Germinal center (tissue), 1 donor: ENCODE results near the gene ZNF333.
A peak's percentile ranks its signal among the peaks of the same experiment; 100 is the strongest.

ENCODE experiments used
- DNase-seq: peaks from one replicate; pipeline ENCODE4 v3.0.0; 2012; ENCODE audit warnings: mixed read lengths, low spot score

Gene ZNF333

GRCh38 chr19:14689598-14690503 lies at the start of gene ZNF333:
ZNF333 (plus strand) TSS chr19:14690048; CDS start chr19:14693492, 3,444 bp downstream.
- DNase-seq, result peak; percentile 97

GRCh38 chr19:14648506-14648905 lies 41.3 kb upstream of the ZNF333 start:
- no peak for DNase-seq

GRCh38 chr19:14649020-14649419 lies 40.8 kb upstream of the ZNF333 start:
- DNase-seq, result no peak

GRCh38 chr19:14650161-14650560 lies 39.7 kb upstream of the ZNF333 start:
- DNase-seq, result no peak

- DNase-seq, result no peak
Measured at GRCh38 chr19:14654786-14655560, 34.9 kb upstream of the ZNF333 start.

GRCh38 chr19:14655726-14656125 lies 34.1 kb upstream of the ZNF333 start:
- no peak for DNase-seq

- no peak for DNase-seq
Measured at GRCh38 chr19:14659874-14660489, 29.9 kb upstream of the ZNF333 start.

- DNase-seq, result no peak
Measured at GRCh38 chr19:14661372-14661924, 28.4 kb upstream of the ZNF333 start.

GRCh38 chr19:14669940-14670339 lies 19.9 kb upstream of the ZNF333 start:
- DNase-seq, result no peak

GRCh38 chr19:14670408-14670807 lies 19.4 kb upstream of the ZNF333 start:
- DNase-seq, result no peak

GRCh38 chr19:14672188-14672872 lies 17.5 kb upstream of the ZNF333 start:
- no peak for DNase-seq

- no peak for DNase-seq
Measured at GRCh38 chr19:14673088-14673487, 16.8 kb upstream of the ZNF333 start.

GRCh38 chr19:14674764-14675163 lies 15.1 kb upstream of the ZNF333 start, which contains the start of gene ADGRE3:
ADGRE3 (minus strand) TSS chr19:14674844; CDS start chr19:14674770, 74 bp downstream.
- DNase-seq, result no peak

GRCh38 chr19:14676762-14677161 lies 13.1 kb upstream of the ZNF333 start:
- no peak for DNase-seq

- DNase-seq, result no peak
Measured at GRCh38 chr19:14677464-14677863, 12.4 kb upstream of the ZNF333 start.

GRCh38 chr19:14678199-14678598 lies 11.6 kb upstream of the ZNF333 start:
- no peak for DNase-seq

- DNase-seq, result no peak
Measured at GRCh38 chr19:14682084-14682483, 7.8 kb upstream of the ZNF333 start.

- no peak for DNase-seq
Measured at GRCh38 chr19:14683439-14683838, 6.4 kb upstream of the ZNF333 start.

GRCh38 chr19:14686411-14686810 lies 3.4 kb upstream of the ZNF333 start:
- peak; percentile 16 for DNase-seq

GRCh38 chr19:14694641-14695266 lies 4.9 kb downstream of the ZNF333 start:
- no peak for DNase-seq

GRCh38 chr19:14695471-14695870 lies 5.6 kb downstream of the ZNF333 start:
- DNase-seq, result no peak
